Right lobe of liver (tissue), 6 donors: Measurements from ENCODE around the gene HAVCR2. TPM values are rescaled to one million over a fixed set of nuclear protein-coding genes. Genes with fewer than 3 reads are reported as not detected.

Experiments
- ATAC-seq, 4 donors: fragments of 200-7000 bp; cut with Tn5 transposase; one replicate each; pipeline ENCODE4 v1.9.1; 2020; ENCODE audit warnings: mild to moderate bottlenecking in 4 of 4, moderate library complexity in 4 of 4
- DNase-seq, 3 donors: peaks; one replicate each; pipeline ENCODE4 v3.0.0-alpha.2; 2020
- H3K27ac ChIP-seq, 3 donors: fragments of 200-600 bp; one replicate each; pipeline ENCODE4 v1.8.0; 2022
- H3K27me3 ChIP-seq, 2 donors: fragments of 200-600 bp; one replicate each; pipeline ENCODE4 v1.8.0; 2022
- H3K36me3 ChIP-seq, 4 donors: fragments of 200-600 bp; sonication (generic) in 1 of 4; one replicate each; pipeline versions ENCODE4 v1.5.1 to v1.8.0; 2017 to 2022; ENCODE audit warnings: control low read depth in 1 of 4
- H3K4me1 ChIP-seq, 4 donors: fragments of 200-600 bp; sonication (generic) in 1 of 4; one replicate each; pipeline versions ENCODE4 v1.5.1 to v1.8.0; 2017 to 2022; ENCODE audit warnings: control low read depth in 1 of 4
- H3K4me3 ChIP-seq, 3 donors: fragments of 200-600 bp; one replicate each; pipeline ENCODE4 v1.8.0; 2022
- H3K9me3 ChIP-seq, 4 donors: fragments of 200-600 bp; sonication (generic) in 1 of 4; one replicate each; pipeline versions ENCODE4 v1.5.1 to v1.8.0; 2017 to 2022; ENCODE audit warnings: control low read depth in 1 of 4
- CTCF ChIP-seq, 4 donors: fragments of 200-600 bp in 3 of 4; fragments of 450-650 bp in 1 of 4; IDR thresholded peaks; one replicate each; pipeline versions ENCODE4 v1.5.1 to v1.8.0; 2016 to 2022; ENCODE audit warnings: antibody characterized with exemption in 4 of 4, mild to moderate bottlenecking in 2 of 4
- POLR2A ChIP-seq: fragments of 450-650 bp; IDR thresholded peaks from one replicate; pipeline ENCODE4 v1.6.1; 2017; ENCODE audit warnings: antibody characterized with exemption, mild to moderate bottlenecking
- WGBS: methylation state at CpG from one replicate; pipeline ENCODE4 v1.1.6; 2018; ENCODE audit warnings: low coverage, low lambda C conversion rate; ENCODE audit not compliant: insufficient coverage; ENCODE audit errors: missing lambda C conversion rate; 5-methylcytosine and 5-hydroxymethylcytosine counted together
- intact Hi-C, 2 donors: fragments of 100-400 bp; cut with DNase I; formaldehyde crosslinking; loops; one replicate each; pipeline versions ENCODE4 v1.11.2 to v1.14.1; 2022
- total RNA-seq, 6 experiments: library from RNA; depleted of rRNA in 2 of 6; stranded (reverse); fragments of >200 nt in 2 of 6; fragmentation: NEBNext Ultra II Directional in 3 of 6; extraction: Animal tissue kit (Norgen Biotek cat#: 25700) in 3 of 6; gene quantifications; one replicate each; pipeline versions ENCODE4 v1.1.0 to v1.2.4, GENCODE V29; 2016 to 2023
- donor health status: DM: no; HTN: yes; CAD: no.
- donor health status: DM: no; HTN: no; CAD: no.
- donor health status: DM: no; HTN: no; CAD: no.
- donor health status: DM: no; HTN: yes; CAD: no.
- donor health status: DM: no; HTN: yes; CAD: no.

Gene HAVCR2
- total RNA-seq, 6 experiments from 2014 or later, result 2.6 to 9.4 (median 3.3) TPM

GRCh38 chr5:157132281-157132612, 23.4 kb upstream of the HAVCR2 start:
- no peak for DNase-seq
- no peak overlapping the region for H3K27ac ChIP-seq
- no peaks in the 10 kb centered on the region for H3K4me1 ChIP-seq
- intact Hi-C loops, result no loop called here
- H3K4me3 ChIP-seq, result no peak overlapping the region
- H3K27me3 ChIP-seq, result no peaks in the 10 kb centered on the region
- ATAC-seq, result no peak
- H3K9me3 ChIP-seq, result no peaks in the 10 kb centered on the region
- no peaks in the 10 kb centered on the region for H3K36me3 ChIP-seq
- TF ChIP-seq POLR2A (no peak), CTCF (IDR thresholded peaks at IDR 0.05) (no peak)
- 17% methylated on average over 1 of the region's 1 CpG for WGBS

GRCh38 chr5:157130925-157131324, 22.1 kb upstream of the HAVCR2 start:
- H3K36me3 ChIP-seq, result no peaks in the 10 kb centered on the region
- intact Hi-C loops, result no loop called here
- H3K9me3 ChIP-seq, result no peaks in the 10 kb centered on the region
- DNase-seq (no peak), ATAC-seq (no peak)
- TF ChIP-seq CTCF (IDR thresholded peaks at IDR 0.05) (no peak), POLR2A (no peak)
- H3K27ac ChIP-seq, result no peak overlapping the region
- H3K27me3 ChIP-seq, result no peaks in the 10 kb centered on the region
- H3K4me3 ChIP-seq, result no peak overlapping the region
- WGBS, result 54% methylated on average over 7 of the region's 7 CpGs
- H3K4me1 ChIP-seq, result no peaks in the 10 kb centered on the region

- H3K9me3 ChIP-seq, result no peaks in the 10 kb centered on the region
- ATAC-seq (no peak), DNase-seq (no peak)
- no peak overlapping the region for H3K27ac ChIP-seq
- no peaks in the 10 kb centered on the region for H3K4me1 ChIP-seq
- H3K36me3 ChIP-seq, result no peaks in the 10 kb centered on the region
- H3K4me3 ChIP-seq, result no peak overlapping the region
- H3K27me3 ChIP-seq, result no peaks in the 10 kb centered on the region
- TF ChIP-seq POLR2A (no peak), CTCF (IDR thresholded peaks at IDR 0.05) (no peak)
- intact Hi-C loops, result no loop called here
Observed at GRCh38 chr5:157121709-157122108, 12.9 kb upstream of the HAVCR2 start.

GRCh38 chr5:157120102-157120501, 11.3 kb upstream of the HAVCR2 start:
- Histone ChIP-seq H3K4me1 (no peaks in the 10 kb centered on the region), H3K4me3 (no peak overlapping the region), H3K27ac (no peak overlapping the region), H3K27me3 (no peaks in the 10 kb centered on the region), H3K9me3 (no peaks in the 10 kb centered on the region), H3K36me3 (no peaks in the 10 kb centered on the region)
- ATAC-seq (no peak), DNase-seq (no peak)
- WGBS, result no CpG with 5 or more reads among the region's 1 CpG
- TF ChIP-seq POLR2A (no peak), CTCF (IDR thresholded peaks at IDR 0.05) (no peak)
- intact Hi-C loops, result no loop called here

GRCh38 chr5:157116483-157116954, 7.7 kb upstream of the HAVCR2 start:
- WGBS, result 55% methylated on average over 5 of the region's 6 CpGs
- Histone ChIP-seq H3K36me3 (no peaks in the 10 kb centered on the region), H3K27ac (no peak overlapping the region), H3K9me3 (no peaks in the 10 kb centered on the region), H3K4me1 (no peaks in the 10 kb centered on the region), H3K27me3 (no peaks in the 10 kb centered on the region), H3K4me3 (no peak overlapping the region)
- DNase-seq, result no peak
- TF ChIP-seq POLR2A (no peak), CTCF (IDR thresholded peaks at IDR 0.05) (no peak)
- ATAC-seq, result no peak
- intact Hi-C loops, result no loop called here
